ENCODE results near the gene ABR.
"Not testable (repeated sequence)": the region's sequence is repeated elsewhere in the genome, so short reads cannot be mapped to it uniquely, and the experiment has no call there.

ABR gene

GRCh38 chr17:1202291-1202690 lies 22.5 kb upstream of the ABR start:
- DNase-seq = no peak

GRCh38 chr17:1201132-1201702 lies 21.4 kb upstream of the ABR start:
- DNase-seq = no peak

GRCh38 chr17:1199271-1199743 lies 19.5 kb upstream of the ABR start:
- not testable (repeated sequence) for DNase-seq

- DNase-seq = peak in 40 of 56 donors; percentile 15 to 80 (median 48)
These were observed 18.2 kb upstream of the ABR start for GRCh38 chr17:1197781-1198490.

GRCh38 chr17:1197379-1197778 lies 17.6 kb upstream of the ABR start:
- DNase-seq = peak in 9 of 56 donors; percentile 20 to 51 (median 29)

GRCh38 chr17:1196946-1197345 lies 17.2 kb upstream of the ABR start:
- DNase-seq = no peak

GRCh38 chr17:1192911-1193699 lies 13.3 kb upstream of the ABR start:
- DNase-seq = no peak

- no peak for DNase-seq
These were observed 11.1 kb upstream of the ABR start for GRCh38 chr17:1190751-1191331.

- peak in 16 of 56 donors; percentile 16 to 50 (median 29) for DNase-seq
These were observed 9.2 kb upstream of the ABR start for GRCh38 chr17:1188812-1189504.

GRCh38 chr17:1186923-1187771 lies 7.4 kb upstream of the ABR start:
- peak in 52 of 56 donors; percentile 23 to 85 (median 60) for DNase-seq

GRCh38 chr17:1186214-1186820 lies 6.5 kb upstream of the ABR start:
- peak in 1 of 56 donors; percentile 11 for DNase-seq

GRCh38 chr17:1183171-1183873 lies 3.5 kb upstream of the ABR start:
- no peak for DNase-seq

- DNase-seq = no peak
These were observed 3.0 kb upstream of the ABR start for GRCh38 chr17:1182811-1183170.

- DNase-seq = peak in 5 of 56 donors; percentile 53 to 74 (median 68)
These were observed 2.0 kb upstream of the ABR start for GRCh38 chr17:1181753-1182137.

- peak in 33 of 56 donors; percentile 14 to 85 (median 53) for DNase-seq
These were observed 1.4 kb upstream of the ABR start for GRCh38 chr17:1180958-1181752.

GRCh38 chr17:1179112-1179817 lies 516 bp downstream of the ABR start:
- peak in 1 of 56 donors; percentile 58 for DNase-seq

- peak in 5 of 56 donors; percentile 18 to 59 (median 28) for DNase-seq
These were observed 2.6 kb downstream of the ABR start for GRCh38 chr17:1177016-1177700.
